B cell (primary cell): Measurements from ENCODE around the gene SNX19.

ENCODE experiments used
- CTCF ChIP-seq: fragments of 200-600 bp; IDR thresholded peaks from one replicate; pipeline ENCODE4 v1.8.0; 2022; ENCODE audit warnings: antibody characterized with exemption, mild to moderate bottlenecking
- EZH2 ChIP-seq: IDR thresholded peaks from 2 replicates; pipeline ENCODE4 v1.6.1; 2012; ENCODE audit warnings: borderline replicate concordance, low read depth, mild to moderate bottlenecking, moderate library complexity, low read length; ENCODE audit not compliant: insufficient read depth, poor library complexity, severe bottlenecking

- TF ChIP-seq CTCF: no peak
- TF ChIP-seq EZH2: no peak
Measured at GRCh38 chr11:130915603-130916237, 559 bp downstream of the SNX19 start.
